Left lobe of liver (tissue), 2 donors: Measurements from ENCODE around the gene PCIF1. TPM values are rescaled to one million over a fixed set of nuclear protein-coding genes. Genes with fewer than 3 reads are reported as not detected.
"Not testable (repeated sequence)": the region's sequence is repeated elsewhere in the genome, so short reads cannot be mapped to it uniquely, and the experiment has no call there.

Source experiments
- ATAC-seq: fragments of 200-7000 bp; cut with Tn5 transposase; one replicate; pipeline ENCODE4 v1.9.1; 2020; ENCODE audit warnings: mild to moderate bottlenecking, moderate library complexity
- DNase-seq: peaks from one replicate; pipeline ENCODE4 v3.0.0-alpha.2; 2020; ENCODE audit warnings: low spot score
- total RNA-seq: library from RNA; stranded (reverse); gene quantifications from one replicate; pipeline ENCODE4 v1.2.1, GENCODE V29; 2021
- donor health status: DM: no; HTN: no; CAD: no; lungs with moderate emphysema.
- donor health status: DM: no; HTN: yes; CAD: no.

PCIF1 gene
- total RNA-seq, 1 donor from 2014 or later = 11.2 TPM

GRCh38 chr20:45985573-45985972, 51.1 kb downstream of the PCIF1 start:
- DNase-seq = no peak
- ATAC-seq = no peak

GRCh38 chr20:45987108-45987780, 52.8 kb downstream of the PCIF1 start:
- ATAC-seq = peak; percentile 97
- DNase-seq = no peak

DNA sequence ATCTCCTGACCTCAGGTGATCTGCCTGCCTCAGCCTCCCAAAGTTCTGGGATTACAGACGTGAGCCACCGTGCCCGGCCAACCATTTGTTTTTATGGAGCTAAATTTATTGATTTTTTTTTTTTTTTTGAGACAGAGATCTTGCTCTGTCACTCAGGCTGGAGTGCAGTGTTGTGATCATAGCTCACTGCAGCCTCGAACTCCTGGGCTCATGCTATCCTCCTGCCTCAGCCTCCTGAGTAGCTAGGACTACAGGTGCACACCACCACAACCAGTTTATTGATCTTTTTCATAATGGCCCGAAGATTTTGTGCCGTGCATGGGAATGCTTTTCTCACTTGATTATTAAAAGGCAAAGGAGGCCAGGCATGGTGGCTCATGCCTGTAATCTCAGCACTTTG, 54.3 kb downstream of the PCIF1 start:
- DNase-seq, ATAC-seq: not testable (repeated sequence)

DNA sequence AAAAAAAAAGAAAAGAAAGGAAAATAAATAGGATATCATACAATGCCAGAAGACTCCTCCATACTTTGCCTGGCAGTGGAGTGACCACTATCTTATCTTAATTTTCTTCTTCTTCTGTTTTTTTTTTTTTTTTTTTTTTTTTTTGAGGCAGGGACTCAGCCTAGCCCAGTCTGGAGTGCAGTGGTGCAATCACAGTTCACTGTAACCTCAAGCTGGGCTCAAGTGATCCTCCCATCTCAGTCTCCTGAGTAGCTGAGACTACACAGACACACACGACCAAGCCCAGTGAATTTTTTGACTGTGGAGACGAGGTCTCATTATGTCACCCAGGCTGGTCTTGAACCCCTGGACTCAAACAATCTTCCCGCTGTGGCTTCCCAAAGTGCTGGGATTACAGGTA, 57.1 kb downstream of the PCIF1 start:
- DNase-seq (no peak), ATAC-seq (no peak)

GRCh38 chr20:45993197-45993951, 58.9 kb downstream of the PCIF1 start:
- DNase-seq (no peak), ATAC-seq (no peak)

DNA sequence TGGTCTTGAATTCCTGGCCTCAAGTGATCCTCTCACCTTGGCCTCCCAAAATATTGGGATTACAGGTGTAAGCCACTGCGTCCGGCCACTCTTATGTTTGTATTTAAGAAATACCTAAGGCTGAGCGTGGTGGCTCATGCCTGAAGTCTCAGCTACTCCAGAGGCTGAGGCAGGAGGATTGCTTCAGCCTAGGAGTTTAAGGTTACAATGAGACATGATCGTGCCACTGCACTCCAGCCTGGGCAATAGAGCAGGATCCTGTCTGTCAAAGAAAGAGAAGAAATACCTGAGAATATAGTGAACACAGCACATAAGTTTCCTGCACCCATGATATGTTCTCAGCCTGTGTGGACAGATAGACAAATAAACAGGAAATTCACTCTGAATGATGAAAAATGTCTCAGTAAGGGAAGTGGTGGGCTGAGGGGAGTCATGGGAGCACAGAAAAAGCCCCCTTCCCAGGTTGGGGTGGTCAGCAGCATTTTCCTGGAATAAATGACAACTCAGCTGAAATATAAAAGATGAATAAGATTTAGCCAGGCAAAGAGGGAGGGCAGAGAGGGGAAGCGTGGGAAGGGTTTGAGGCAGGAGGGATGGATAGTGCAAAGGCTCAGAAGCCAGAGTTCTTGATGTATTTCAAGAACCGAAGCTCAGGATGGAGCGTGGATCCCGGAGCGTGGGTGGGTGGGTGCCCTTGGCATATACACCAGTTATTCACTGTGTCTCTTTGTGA, 60.4 kb downstream of the PCIF1 start:
- DNase-seq (no peak), ATAC-seq (no peak)

GRCh38 chr20:45995495-45996097, 61.1 kb downstream of the PCIF1 start:
- not testable (repeated sequence) for ATAC-seq, DNase-seq

- no peak for DNase-seq
- no peak for ATAC-seq
Measured at GRCh38 chr20:45997187-45997586, 62.7 kb downstream of the PCIF1 start.

Other genes with a start within 250 kb of the PCIF1 start
- not detected for gene WFDC13, start 232.6 kb upstream of the PCIF1 start, total RNA-seq
- gene WFDC10B, start 229.7 kb upstream of the PCIF1 start, total RNA-seq = not detected
- gene SPINT4, start 212.3 kb upstream of the PCIF1 start, total RNA-seq = not detected
- gene WFDC3, start 142.8 kb upstream of the PCIF1 start, total RNA-seq = not detected
- 10.3 TPM for gene DNTTIP1, start 142.7 kb upstream of the PCIF1 start, total RNA-seq
- 0.96 TPM for gene UBE2C, start 122.0 kb upstream of the PCIF1 start, total RNA-seq
- not detected for gene TNNC2, start 107.4 kb upstream of the PCIF1 start, total RNA-seq
- 7.9 TPM for gene SNX21, start 100.9 kb upstream of the PCIF1 start, total RNA-seq
- gene ACOT8, start 77.3 kb upstream of the PCIF1 start, total RNA-seq = 17.5 TPM
- 1.6 TPM for gene ZSWIM3, start 77.1 kb upstream of the PCIF1 start, total RNA-seq
- gene ZSWIM1, start 53.5 kb upstream of the PCIF1 start, total RNA-seq = 2.7 TPM
- 4.2 TPM for gene SPATA25, start 47.1 kb upstream of the PCIF1 start, total RNA-seq
- gene NEURL2, start 43.5 kb upstream of the PCIF1 start, total RNA-seq = 6.9 TPM
- gene CTSA, start 43.3 kb upstream of the PCIF1 start, total RNA-seq = 68.3 TPM
- 18.8 TPM for gene PLTP, start 22.5 kb upstream of the PCIF1 start, total RNA-seq
- gene ZNF335, start 37.5 kb downstream of the PCIF1 start, total RNA-seq = 7.6 TPM
- 1.6 TPM for gene MMP9, start 74.2 kb downstream of the PCIF1 start, total RNA-seq
- not detected for gene SLC12A5, start 94.5 kb downstream of the PCIF1 start, total RNA-seq
- gene NCOA5, start 155.3 kb downstream of the PCIF1 start, total RNA-seq = 8.2 TPM
- gene CD40, start 183.6 kb downstream of the PCIF1 start, total RNA-seq = 6.6 TPM